ENCODE results near the gene PPP1R9A. TPM values are rescaled to one million over a fixed set of nuclear protein-coding genes. Genes with fewer than 3 reads are reported as not detected.

Gene PPP1R9A
- polyA plus RNA-seq, 1 experiment = 0.02 TPM

DNA sequence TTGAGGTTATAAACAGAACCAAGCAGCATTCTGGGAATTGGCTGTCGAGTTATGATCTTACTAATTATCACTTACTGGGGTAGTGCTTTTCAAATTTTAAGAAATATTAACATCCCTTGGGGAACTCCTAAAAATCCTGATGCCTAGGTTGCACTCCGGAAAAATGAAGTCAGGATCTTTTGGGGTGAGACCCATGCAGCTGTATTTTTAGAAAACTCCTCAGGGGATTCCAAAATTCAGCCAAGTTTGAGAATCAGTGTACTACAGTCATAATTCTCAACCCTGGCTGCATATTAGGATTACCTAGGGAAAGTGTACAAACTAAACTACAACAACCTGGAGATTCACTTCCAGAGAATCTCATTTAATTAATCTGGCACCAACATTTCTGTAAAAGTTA, 17.2 kb upstream of the PPP1R9A start:
- Histone ChIP-seq H3K27ac (ENCODE audit: low read depth, low read length) (no peak overlapping the region), H3K27me3 (ENCODE audit: control insufficient read depth, insufficient read depth, low read length) (peaks cover 2% of the 10 kb centered on the region), H3K9me3 (ENCODE audit: control insufficient read depth, insufficient read depth, low read length) (no peaks in the 10 kb centered on the region), H3K4me3 (ENCODE audit: low read depth, low read length) (no peak overlapping the region)
- TF ChIP-seq CTCF (IDR thresholded peaks at IDR 0.05; ENCODE audit: low read depth, low read length) = no peak
- no peak for DNase-seq (ENCODE audit: low read depth, low spot score)
- ChIA-PET CTCF (no interaction called here), POLR2A (no interaction called here)

DNA sequence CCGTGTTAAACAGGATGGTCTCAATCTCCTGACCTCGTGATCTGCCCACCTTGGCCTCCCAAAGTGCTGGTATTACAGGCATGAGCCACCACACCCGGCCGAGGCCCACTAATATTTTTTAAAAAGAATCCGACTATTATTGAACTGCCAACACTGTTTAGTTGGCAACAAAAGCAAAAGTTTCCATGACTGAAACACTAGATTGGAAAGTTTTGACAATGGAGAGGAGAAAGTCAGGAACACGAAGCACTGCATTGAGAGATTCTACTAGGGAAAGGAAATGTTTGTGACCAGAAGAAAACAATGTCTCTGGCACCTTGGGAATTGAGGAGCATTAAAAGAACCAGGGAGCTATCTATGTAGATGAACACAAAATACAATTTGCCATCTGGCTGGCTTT, 13.7 kb upstream of the PPP1R9A start:
- no peak for DNase-seq (ENCODE audit: low read depth, low spot score)
- H3K4me3 ChIP-seq (ENCODE audit: low read depth, low read length) = no peak overlapping the region
- POLR2A ChIA-PET = no interaction called here
- H3K27me3 ChIP-seq (ENCODE audit: control insufficient read depth, insufficient read depth, low read length) = no peaks in the 10 kb centered on the region
- no peak overlapping the region for H3K27ac ChIP-seq (ENCODE audit: low read depth, low read length)
- no peaks in the 10 kb centered on the region for H3K9me3 ChIP-seq (ENCODE audit: control insufficient read depth, insufficient read depth, low read length)
- CTCF ChIA-PET = no interaction called here
- no peak for TF ChIP-seq CTCF (IDR thresholded peaks at IDR 0.05; ENCODE audit: low read depth, low read length)

DNA sequence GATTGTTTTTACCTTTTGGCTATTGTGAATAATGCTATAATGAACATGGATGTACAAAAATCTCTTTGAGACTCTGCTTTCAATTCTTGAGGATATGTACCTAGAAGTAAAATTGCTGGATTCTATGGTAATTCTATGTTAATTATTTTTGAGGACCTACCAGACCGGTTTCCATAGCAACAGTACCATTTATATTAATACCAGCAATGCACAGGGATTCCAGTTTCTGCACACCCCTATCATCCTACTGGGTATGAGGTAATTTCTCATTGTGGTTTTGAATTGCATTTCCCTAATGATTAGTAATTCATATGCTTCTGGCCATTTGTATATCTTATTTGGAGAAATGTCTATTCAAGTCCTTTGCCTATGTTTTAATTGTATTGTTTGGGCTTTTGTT, 9.9 kb upstream of the PPP1R9A start:
- Histone ChIP-seq H3K27me3 (ENCODE audit: control insufficient read depth, insufficient read depth, low read length) (no peaks in the 10 kb centered on the region), H3K4me3 (ENCODE audit: low read depth, low read length) (no peak overlapping the region), H3K27ac (ENCODE audit: low read depth, low read length) (no peak overlapping the region), H3K9me3 (ENCODE audit: control insufficient read depth, insufficient read depth, low read length) (no peaks in the 10 kb centered on the region)
- POLR2A ChIA-PET = no interaction called here
- no peak for TF ChIP-seq CTCF (IDR thresholded peaks at IDR 0.05; ENCODE audit: low read depth, low read length)
- CTCF ChIA-PET = no interaction called here
- DNase-seq (ENCODE audit: low read depth, low spot score) = no peak

DNA sequence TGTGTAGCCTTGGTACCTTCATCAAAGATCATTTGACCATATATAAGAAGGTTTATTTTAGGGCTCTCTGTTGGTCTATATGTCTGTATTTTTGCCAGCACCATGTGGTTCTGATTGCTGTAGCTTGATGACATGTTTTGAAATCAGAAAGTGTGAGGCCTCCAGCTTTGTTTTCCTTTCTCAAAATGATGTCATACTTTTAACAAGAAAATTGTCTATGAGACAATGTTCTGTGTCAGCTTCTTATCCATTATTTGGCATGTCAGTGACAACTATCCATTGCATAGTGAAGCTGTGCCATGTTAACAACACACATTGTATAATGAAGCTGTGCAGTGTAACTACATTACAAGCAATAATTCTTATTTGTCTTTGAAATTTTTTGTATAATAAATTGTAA, 9.1 kb upstream of the PPP1R9A start:
- Histone ChIP-seq H3K4me3 (ENCODE audit: low read depth, low read length) (no peak overlapping the region), H3K27me3 (ENCODE audit: control insufficient read depth, insufficient read depth, low read length) (no peaks in the 10 kb centered on the region), H3K9me3 (ENCODE audit: control insufficient read depth, insufficient read depth, low read length) (no peaks in the 10 kb centered on the region), H3K27ac (ENCODE audit: low read depth, low read length) (no peak overlapping the region)
- ChIA-PET POLR2A (no interaction called here), CTCF (interaction anchor here (0.6 kb wide), 1 partner anchor 242 kb away, joined by 3 read pairs; no protein-coding TSS in a partner anchor)
- TF ChIP-seq CTCF (IDR thresholded peaks at IDR 0.05; ENCODE audit: low read depth, low read length) = no peak
- DNase-seq (ENCODE audit: low read depth, low spot score) = no peak

DNA sequence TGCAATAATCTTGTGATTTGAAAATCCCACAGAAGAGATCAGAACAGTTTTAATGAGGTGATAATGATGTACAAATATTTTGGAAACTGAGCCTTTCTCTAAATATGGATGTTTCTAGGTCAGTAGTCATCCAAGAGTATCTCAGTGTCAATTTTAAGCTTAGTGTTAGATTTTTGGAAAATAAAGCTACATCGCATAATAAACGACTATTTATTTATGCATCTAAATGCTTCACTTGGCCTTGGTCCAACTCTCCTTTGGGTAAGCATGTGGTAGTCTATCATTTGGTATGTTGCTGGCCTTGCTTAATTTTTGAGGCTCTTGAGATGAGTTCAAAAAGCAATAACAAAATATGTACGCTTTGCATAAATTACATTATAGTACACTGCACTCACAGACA, 5.4 kb upstream of the PPP1R9A start:
- Histone ChIP-seq H3K9me3 (ENCODE audit: control insufficient read depth, insufficient read depth, low read length) (no peaks in the 10 kb centered on the region), H3K27me3 (ENCODE audit: control insufficient read depth, insufficient read depth, low read length) (peaks cover 4% of the 10 kb centered on the region), H3K4me3 (ENCODE audit: low read depth, low read length) (no peak overlapping the region), H3K27ac (ENCODE audit: low read depth, low read length) (no peak overlapping the region)
- no peak for DNase-seq (ENCODE audit: low read depth, low spot score)
- TF ChIP-seq CTCF (IDR thresholded peaks at IDR 0.05; ENCODE audit: low read depth, low read length) = no peak
- POLR2A ChIA-PET = no interaction called here
- CTCF ChIA-PET = no interaction called here

Measured in AG04450 (cell line).